ENCODE data around the gene SPG7.

Gene SPG7

DNA sequence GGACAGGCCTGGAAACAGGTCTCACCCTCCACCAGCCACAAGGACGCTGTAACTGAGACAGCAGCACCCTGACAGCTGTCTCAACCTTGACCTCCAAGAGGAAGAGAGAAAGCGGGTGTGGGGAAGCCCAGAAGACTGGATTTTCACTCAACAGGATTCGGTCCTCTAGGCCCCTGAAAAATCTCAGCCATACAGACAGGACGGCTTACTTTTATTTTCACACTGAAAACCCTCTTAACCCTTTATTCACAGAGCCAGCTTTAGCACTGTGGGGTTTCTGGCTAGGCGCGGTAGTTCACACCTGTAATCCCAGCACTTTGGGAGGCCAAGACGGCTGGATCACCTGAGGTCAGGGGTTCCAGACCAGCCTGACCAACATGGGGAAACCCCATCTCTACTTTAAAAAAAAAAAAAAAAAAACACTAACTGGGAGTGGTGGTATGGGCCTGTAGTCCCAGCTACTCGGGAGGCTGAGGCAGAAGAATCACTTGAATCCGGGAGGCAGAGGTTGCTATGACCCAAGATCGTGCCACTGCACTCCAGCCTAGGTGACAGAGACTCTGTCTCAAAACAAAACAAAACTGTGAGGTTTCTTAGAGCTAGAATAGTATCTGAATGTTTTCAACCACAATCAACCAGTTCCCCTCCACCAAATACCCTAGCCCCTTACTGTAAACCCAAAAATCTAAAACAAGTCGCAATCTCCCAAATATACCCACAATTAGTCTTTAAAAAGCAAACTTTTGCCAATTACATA is 23.1 kb upstream of the SPG7 start:
- DNase-seq: no peak

- DNase-seq: no peak
These were observed 22.4 kb upstream of the SPG7 start for GRCh38 chr16:89485701-89486246.

DNA sequence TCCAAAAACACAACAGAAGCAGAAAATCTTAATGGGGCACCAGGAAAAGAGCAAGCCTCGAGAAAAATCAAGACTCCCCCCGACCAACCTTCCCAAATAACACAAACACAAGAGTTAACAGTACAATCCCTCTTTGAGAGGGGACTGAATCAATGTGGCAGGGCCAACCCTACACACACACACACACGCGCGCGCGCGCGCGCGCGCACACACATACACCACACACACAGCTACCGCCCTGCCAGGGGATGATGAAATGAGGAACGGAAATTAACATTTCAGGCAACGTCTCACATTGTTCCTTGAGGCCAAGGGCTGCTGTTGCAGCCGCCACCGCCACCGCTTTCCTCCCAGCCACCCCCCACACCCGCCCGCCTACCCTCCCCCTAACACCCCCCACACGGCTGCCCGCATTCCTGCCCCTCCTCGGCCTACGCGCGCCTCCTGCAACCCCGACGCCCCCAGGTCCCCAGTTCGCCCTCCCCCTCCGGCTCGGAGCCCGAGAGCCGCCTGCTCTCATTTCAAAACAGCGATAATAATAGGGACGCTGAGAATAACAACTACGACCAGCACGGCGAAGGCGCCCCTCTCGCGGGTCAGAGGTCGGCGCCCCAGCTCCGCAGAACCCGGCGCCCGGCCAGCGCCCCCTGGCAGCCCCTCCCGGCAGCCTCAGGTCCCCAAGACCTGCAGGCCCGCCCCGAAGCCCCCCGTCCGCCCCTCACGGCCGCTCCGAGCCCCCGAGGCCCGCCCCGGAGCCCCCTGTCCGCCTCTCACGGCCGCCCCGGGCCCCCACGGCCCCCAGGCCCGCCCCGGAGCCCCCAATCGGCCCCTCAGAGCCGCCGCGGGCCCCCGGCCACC is 18.9 kb upstream of the SPG7 start:
- peak in 53 of 56 donors; percentile 8 to 83 (median 61) for DNase-seq

DNA sequence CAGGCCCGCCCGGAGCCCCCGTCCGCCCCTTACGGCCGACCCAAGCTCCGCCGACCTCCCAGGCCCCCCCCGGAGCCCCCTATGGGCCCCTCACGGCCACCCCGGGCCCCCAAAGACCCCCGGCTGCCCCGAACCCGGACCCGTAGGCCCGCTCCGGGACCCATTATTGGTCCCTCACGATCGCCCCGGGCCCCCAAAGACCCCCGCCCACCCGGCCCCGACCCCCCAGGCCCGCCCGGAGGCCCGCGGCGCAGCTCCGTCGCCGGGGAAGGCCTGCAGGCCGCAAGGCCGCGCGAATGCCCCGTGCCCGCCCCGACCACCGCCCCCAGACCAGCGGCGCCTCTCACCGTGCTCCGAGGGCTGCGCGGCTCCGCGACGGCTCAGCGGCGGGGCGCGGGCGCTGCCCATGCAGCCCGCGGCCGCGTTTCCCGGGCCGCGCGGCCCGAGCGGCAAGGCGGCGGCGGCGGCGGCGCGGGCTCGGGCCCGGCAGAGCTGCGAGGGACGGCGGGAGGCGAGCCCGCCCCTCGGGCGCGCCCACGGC is 18.2 kb upstream of the SPG7 start:
- peak in 2 of 56 donors; percentile 8 to 44 for DNase-seq

- DNase-seq: peak; percentile 85 to 100 (median 99)
These were observed 17.6 kb upstream of the SPG7 start, which contains the start of gene ANKRD11 for GRCh38 chr16:89490439-89491237. ANKRD11 (minus strand) TSS chr16:89490561; CDS start chr16:89317019, 173,542 bp downstream.

GRCh38 chr16:89491238-89491869 is 16.8 kb upstream of the SPG7 start:
- DNase-seq: no peak

DNA sequence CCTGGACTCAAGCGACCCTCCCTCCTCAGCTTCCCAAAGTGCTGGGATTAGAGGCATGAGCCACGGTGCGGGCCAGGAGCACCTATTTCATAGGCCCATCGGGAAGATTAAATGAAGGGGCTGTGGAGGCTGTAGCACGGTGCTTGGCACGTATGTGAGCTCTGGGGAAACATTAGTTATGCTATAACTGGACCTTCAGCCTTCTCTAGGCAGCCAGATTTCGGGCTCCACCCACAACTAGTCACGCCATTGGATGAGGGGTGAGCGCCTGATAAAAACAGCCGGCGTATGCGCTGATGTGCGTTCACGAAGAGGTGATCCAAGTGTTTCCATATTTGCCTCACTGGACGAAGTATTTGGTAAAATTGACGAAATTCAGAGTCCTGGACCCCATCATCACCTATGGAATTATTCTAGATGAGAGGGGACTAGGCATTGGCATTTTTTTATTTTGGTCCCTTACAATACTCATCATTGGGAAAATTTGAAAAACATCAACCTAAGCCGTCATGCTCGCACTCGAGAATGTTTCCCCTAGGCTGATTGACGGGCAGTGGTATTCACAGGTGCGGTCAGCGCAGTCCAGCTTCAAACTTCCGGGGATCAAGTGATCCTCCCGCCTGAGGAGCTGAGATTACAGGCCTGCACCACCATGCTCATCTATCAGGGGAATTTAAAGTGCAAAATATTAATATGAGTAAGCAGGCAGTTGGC is 16.1 kb upstream of the SPG7 start:
- no peak for DNase-seq

- DNase-seq: no peak
These were observed 14.4 kb upstream of the SPG7 start for GRCh38 chr16:89493776-89494175.

GRCh38 chr16:89495121-89495520 is 13.1 kb upstream of the SPG7 start:
- no peak for DNase-seq

DNA sequence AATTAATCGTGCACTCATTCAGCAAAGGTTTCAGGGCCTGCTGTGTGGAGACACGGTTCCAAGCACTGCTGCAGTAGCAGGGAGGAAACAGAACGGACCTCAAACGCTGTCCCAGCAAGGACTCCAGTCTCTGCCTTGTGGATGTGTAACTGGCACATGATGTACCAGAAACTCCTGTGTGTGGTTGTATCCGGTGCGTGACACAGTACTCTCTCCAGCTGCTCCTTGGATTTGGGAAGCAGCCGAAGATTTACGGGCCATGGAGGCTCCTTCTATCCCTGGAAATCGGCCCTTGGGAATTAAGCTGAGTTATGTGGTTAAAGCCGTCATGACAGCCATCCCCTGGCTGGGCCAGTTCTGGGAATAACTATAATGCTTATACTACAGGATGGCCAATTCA is 9.4 kb upstream of the SPG7 start:
- DNase-seq: no peak

DNA sequence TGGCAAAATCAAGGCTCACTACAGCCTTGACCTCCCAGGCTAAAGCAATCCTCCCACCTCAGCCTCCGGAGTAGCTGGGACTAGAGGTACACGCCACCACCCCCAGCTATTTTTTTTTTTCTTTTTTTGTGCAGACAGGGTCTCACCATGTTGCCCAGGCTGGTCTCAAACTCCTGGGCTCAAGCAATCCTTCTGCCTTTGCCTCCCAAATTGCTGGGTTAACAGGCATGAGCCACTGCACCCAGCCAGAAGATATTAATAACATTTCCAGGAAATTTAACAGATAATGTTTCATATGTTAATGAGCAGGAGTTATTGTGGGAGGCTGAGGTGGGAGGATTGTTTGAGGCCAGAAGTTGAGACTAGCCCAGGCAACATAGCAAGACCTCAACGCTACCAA is 8.4 kb upstream of the SPG7 start:
- DNase-seq: no peak

GRCh38 chr16:89502081-89502843 is 5.9 kb upstream of the SPG7 start:
- no peak for DNase-seq

DNA sequence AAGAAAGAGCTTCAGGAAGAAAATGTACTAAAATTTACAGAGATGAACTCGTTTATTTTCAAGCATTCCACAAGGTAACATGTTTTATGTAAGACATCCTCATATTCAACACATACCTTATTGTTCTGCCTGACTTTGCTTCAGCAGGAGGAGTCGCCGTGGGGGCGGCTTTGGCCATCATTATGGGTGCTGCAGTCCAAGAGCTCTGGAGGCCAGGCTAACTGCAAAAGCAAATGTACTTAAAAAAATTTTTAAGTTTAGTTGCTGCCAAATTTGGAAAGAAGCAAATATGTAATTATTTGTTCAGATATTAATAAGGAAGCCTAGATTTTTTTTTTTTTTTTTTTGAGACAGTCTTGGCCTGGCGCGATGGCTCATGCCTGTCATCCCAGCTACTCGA is 4.1 kb upstream of the SPG7 start:
- DNase-seq: no peak

DNA sequence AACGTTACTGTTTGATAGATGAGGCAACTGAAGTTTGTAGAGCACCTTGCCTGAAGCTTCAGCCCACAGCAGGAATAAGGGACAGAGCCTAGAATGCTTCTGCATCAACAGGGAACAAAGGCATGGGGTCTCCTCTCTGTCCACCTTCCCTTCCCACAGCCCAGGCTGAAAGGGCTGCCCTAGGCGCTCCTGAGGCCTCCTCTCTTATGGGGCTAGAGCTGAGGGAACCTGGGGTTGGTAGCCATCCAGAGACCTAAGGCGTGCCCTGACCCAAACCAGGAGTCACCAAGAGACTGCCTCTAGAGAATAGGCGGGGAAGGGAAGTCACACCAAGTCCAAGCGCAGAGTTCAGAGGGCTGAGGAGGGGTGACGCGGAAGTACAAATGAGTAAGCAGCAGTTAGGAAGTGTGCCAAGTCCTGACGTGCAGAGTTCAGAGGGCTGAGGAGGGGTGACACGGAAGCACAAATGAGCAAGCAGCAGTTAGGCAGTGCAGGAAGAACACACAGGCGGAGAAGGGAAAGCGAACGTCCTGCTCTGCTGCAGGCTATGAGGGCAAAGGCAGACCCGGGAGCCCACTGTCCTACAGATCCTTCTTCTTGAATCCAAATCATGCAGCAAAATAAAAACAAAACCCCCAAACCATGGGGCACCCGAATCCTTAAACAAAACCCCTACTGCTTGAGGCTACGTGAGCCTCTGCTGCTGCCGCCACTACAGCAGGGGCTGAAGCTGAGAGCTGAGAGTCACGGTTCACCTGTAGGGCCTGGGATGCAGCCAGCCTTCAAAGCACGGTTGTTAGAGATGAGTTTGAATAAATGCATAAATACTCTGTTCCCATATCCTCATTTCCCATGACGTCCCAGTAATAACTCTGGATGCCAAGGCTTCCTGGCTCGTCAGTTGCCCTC is 2.7 kb upstream of the SPG7 start:
- peak in 36 of 56 donors; percentile 5 to 71 (median 29) for DNase-seq

- DNase-seq: no peak
These were observed 2.1 kb upstream of the SPG7 start for GRCh38 chr16:89506113-89506504.

DNA sequence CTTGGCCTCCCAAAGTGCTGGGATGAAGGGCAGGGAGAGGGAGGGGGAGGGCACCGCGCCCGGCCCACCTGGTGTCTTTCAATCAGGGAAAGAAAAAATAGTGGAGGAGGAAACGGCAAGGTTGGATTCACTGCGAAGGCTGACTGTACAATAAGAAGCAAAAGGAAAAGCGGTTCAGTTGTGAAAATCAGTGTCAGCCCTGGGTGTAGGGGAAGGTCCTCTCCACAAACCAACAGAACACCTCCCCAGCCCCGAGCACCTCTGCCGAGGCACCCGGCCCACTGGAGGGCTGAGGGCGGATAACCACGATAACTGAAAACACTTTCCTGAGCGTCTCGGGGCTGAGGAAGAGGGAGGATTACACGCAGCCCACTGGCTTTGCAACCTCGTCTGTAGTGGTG is 1.4 kb upstream of the SPG7 start:
- DNase-seq: no peak

DNA sequence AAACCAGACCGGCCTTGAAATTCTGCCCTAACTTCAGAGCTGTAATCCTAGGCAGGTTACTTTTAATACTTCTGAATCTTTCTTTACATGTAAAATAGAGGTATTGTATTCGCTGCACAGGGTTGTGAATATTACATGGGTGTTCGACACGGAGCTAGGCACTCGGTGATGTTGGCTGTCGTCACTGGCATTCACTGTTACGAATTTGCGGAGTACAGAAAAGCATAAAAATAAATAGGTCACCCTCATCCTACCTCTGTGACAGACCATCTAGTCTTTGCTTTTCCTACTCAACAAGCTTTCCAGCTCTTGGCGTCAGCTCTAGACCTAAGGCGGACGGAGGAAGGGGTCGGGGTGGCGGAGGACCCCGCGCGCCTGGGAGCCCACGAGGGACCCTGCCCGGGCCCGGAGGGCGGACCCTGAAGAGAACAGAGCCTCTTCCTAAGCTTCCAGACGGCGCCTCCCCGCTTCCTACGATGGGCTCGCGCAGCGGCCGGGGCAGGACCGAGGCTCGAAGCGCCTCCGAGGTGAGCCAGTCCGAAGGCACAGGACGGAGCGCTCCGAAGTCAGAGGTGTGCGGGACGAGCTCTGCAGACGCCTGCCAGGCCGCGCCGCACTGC is 879 bp upstream of the SPG7 start:
- DNase-seq: peak in 3 of 56 donors; percentile 36 to 52 (median 49)

- no peak for DNase-seq
These were observed 2.3 kb downstream of the SPG7 start for GRCh38 chr16:89510526-89510925.
